HG02840 (cell line): ENCODE data around the gene QKI.
"Not testable (repeated sequence)": the region's sequence is repeated elsewhere in the genome, so short reads cannot be mapped to it uniquely, and the experiment has no call there.

Experiments used
- ATAC-seq: cut with Tn5 transposase; IDR thresholded peaks from one replicate; pipeline ENCODE4 v1.9.1; 2021; ENCODE audit warnings: mild to moderate bottlenecking, moderate library complexity, moderate number of reproducible peaks; ENCODE audit not compliant: unreplicated experiment, low FRiP score

Gene QKI

DNA sequence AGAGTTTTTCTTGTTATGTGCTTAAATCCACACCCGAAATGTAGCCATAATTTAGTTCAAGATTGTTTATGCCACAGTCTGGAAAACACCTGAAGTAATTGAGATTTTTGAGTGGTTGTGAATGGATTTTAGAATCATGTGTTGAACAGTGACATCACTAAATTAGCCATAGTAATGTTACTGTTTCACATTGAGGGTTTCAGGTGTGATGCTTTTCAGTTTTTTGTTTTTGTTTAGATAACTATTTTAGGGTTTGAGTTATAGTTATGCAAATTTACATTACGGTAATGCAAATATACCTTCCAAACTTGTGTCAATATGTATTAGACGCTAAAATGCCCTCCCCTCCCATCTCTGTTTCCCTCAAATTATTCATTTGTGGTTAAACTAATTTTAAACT lies 22.9 kb downstream of the QKI start:
- ATAC-seq = no peak

DNA sequence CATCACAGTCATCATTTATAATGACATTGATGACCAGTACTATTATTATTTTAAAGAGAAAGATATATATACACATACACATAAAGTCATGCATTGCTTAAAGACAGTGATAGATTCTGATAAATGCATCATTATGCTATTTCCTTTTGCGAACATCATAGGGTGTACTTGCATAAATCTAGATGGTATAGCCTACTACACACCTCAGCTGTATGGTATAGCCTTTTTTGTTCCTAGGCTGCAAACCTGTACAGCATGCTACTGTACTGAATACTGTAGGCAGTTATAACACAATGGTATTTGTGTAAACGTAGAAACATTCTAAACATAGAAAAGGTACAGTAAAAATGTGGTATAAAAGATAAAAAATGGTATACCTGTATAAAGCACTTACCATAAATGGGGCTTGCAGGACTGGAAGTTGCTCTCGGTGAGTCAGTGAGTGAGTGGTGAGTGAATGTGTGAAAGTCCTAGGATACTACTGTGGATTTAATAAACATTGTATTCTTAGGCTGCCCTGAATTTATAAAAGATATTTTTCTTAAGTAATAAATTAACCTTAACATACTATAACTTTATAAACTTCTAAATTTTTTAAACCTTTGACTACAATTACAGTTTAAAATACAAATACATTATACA lies 23.9 kb downstream of the QKI start:
- ATAC-seq = no peak

DNA sequence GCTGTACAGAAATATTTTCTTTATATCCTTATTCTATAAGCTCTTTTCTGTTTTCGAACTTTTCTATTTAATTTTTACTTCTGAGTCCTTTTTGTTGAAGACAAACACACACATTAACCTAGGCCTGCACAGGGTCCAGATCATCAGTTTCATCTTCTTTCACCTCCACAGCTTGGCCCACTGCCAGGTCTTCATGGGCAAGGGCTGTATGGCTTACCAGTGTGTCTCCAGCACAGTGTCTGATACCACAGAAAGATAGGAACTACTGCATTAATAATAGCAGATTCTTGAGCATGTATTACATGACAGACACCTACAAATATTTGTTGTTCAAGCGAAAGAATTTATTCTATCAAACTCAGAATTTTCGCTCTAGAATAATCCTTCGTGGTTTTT lies 24.4 kb downstream of the QKI start:
- ATAC-seq = no peak

DNA sequence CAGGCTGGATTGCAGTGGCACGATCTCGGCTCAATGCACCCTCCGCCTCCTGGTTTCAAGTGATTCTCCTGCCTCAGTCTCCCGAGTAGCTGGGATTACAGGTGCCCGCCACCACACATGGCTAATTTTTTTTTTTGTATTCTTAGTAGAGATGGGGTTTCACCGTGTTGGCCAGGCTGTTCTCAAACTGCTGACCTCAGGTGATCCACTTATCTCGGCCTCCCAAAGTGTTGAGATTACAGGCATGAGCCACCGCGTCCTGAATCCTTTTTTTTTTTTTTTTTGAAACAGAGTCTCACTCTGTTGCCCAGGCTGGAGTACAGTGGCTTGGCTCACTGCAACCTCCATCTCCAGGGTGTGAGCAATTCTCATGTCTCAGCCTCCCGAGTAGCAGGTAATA lies 24.9 kb downstream of the QKI start:
- ATAC-seq = not testable (repeated sequence)

DNA sequence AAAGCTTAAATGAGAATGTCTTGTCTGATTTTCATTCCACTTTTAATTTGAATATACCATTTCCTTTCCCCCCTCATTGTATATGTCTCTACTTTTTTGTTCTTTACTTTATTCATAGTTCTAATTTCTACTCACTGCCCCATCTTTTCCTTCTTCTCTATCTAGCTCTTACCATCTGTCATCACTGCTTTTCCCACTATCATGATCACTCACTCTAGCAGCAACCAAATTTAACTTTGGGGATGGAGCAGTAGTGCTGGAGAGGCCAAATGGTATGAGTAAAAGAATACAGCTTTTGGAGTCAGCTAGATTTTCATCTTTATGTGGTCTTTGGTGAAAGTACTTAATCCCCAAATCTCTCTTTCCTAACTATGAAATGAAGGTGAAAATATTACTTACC lies 25.5 kb downstream of the QKI start:
- ATAC-seq = no peak

DNA sequence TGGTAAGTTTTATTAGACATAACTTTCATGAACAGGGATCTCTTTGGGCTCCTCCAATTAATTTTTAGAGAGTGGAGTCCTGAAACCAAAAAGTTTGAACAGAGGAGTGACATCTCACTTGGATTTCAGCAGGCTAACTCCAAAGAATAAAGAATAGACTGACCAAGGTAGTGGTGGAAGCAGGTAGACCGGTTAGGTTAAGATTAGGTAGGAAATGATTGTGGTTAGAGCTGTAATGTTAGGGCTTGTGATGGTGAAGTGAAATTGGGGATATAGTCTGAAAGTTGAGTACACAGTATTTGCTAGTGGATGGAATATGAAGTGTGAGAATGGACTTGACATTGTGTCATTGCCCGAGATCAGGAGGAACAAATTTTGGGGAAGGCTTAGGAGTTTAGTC lies 27.8 kb downstream of the QKI start:
- ATAC-seq = no peak

DNA sequence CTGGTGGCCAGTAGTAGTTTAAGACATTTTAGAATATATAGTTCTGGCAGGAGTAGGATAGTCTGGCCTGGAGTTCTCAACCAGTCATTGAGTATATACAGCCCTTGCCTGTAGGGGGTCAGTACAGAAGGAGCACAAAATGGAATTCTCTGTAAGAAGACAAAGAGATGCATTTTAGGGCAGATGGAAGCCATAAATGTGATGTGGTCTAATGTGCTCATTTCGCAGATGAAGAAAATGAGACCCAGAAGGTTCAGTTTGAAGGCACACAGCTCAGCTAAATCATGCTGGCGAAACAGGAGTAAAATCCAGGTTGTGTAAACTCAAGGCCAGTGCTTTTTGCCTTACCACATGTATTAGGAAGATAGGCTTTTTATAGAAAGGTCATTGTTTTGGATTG lies 29.6 kb downstream of the QKI start:
- no peak for ATAC-seq

DNA sequence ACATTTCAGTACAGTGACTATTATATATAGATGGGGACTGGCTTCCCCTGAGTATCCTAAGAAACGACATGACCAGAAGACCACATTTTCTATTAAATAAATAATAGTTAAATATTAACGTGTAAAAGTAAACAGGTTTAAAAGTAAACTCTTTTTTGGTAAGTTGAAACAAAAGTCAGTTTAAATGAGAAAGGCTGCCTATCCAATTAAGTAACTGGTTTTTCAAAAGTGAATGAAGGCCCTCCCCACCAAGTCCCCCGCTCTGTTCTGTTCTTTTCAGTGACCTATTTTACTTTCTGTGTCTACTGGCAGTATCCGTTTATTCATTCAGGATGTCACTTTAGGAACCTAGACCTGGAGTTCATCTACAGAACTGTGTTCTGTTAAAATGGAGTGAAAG lies 32.0 kb downstream of the QKI start:
- ATAC-seq = no peak

DNA sequence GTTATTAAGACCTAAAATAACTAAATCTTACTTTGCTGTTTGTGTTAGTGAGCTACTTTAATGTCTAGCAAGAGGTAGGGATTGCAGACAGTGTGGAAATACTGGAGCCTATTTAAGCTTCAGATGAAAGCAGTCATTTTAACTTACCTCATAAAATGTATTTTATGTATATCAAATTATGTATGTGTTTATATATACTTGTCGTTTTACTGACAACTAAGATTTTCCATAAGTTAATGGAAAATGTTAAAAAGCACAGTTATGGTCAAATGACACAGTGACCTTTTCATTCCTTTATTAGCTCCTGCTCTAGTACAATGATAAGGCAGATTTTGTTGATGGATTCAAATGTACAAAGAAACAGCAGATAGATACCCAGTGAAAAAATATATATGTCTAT lies 34.6 kb downstream of the QKI start:
- ATAC-seq = no peak

DNA sequence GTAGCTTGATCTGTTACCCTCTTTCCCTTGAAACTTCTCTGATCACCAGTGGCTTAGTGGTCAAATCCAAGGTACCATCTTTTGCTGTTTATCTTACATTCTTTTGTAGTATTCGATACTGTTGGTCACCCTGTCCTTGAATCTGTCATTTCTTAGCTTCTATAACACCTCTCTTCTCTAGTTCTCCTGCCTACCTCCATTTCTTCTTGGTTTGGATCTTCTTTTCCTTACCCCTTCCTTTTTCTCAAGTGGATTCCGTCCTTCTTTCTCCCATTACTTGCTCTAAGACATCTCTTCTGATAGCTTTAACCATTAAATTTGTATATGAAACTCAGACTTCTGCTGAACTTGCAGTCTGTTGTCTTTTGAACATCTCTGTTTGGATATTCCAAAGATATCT lies 39.9 kb downstream of the QKI start:
- ATAC-seq = no peak

DNA sequence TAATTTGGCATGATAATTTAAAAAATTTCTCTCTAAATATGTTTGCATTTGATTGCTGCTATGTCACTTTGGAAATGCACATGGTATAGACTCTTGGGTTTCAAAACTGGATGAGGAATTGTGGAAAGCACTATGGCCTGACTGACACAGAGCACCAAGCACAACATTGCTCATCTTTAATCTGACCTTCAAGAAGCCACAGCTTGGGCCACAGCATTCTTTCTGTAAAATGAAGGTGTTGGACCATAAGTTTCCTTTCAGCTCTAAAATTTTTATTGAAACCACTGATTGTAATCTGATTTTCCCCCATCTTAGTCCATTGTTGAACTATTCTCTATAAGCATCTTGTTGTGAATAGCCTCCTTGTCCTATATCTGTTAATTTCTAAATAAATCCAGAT lies 41.0 kb downstream of the QKI start:
- no peak for ATAC-seq

DNA sequence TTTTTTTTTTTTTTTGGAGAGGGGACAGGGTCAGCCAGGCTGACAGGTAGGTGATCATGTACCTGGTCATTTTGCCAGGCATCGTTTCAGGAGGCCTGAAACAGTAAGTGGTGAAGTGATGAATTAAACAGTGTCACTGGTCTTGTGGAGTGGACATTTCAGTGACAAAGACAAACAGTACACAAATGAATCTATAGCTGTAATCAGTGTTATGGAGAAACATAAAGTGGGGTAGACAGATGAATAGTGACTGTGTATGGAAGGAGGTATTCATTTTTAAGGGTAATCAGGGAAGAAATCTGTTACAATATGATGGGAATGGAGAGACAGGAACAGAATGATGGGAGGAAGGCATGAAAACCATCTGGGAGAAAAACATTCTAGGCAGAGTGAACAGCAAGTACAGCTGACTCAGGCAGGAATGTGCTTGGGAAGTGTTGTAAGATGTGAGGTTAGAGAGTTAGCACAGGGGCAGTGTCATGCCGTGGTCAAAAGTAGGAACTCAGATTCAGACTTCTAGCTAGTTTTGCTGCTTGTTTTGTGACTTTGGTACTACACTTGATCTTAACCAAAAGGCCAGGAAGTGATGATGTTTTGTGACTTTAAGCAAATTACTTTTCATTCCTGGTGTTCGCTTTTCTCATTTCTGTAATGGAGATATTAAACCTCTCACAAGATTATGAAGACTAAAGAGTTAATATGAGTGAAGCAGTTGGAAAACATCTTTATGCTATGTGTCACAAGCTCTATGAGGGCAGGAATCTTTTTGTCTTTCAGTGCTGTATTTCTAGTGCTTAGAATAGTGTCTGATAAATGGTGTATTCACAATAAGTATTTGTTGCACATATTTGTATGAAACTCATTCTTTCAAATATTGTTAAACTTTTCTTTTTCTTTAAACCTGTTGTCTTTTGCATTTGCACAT lies 43.4 kb downstream of the QKI start:
- ATAC-seq = no peak

DNA sequence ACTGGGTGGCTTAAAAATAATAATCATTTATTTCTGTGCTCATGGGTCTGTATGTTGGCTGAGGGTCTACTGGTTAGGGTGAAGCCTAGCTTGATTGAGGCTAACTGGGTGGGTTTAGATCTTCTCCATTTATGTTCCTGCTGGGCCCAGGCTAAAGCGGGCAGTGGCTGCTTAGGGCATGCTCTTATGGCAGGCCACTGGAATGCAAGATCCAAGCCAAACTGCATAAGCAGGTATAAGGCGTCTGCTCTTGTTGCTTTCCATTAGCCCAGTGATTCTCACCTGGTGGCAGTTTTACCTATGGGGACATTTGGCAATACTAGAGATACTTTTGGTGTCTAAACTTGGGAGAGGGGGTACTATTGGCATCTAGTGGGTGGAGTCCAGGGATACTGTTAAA lies 44.5 kb downstream of the QKI start:
- no peak for ATAC-seq

DNA sequence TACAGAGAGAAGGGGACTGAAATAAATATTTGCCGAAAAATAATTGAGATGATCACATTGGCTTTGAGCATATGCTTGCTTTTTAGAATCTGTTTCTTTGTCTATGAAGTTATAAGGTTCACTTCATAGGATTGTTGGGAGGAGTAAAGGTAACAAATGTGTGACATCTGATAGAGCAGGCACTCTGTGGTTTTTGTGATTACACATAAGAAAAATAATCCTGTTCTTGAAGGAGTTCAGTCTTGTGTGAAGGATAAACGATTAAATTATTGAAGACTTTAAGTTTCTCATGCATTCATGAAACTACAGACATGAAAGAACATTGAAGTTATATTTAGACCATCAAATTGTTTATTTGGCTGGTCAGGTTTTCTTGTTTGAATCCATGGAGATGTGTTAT lies 45.0 kb downstream of the QKI start:
- ATAC-seq = no peak

DNA sequence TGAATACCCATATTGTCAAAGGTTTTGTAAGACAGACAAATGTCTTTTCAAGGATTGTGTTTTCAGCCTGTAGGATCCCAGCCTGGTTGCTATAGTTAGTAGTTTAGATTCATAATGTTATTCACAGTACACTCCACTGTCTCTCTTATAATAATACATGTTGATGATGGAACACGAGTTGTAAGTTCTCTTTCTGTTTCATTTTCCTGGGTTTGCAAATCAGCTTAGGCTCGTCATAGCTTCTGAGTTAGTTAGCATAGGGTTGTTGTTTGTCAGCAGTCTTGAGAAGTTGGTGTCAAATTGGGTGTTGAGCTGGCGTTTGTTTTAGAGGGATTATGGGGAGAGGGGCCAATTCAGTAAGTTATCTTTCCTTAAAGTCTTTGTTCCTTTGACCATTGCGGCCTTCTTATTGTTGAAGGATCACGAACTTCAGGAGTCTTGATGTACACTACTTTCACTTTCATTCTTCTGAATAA lies 45.8 kb downstream of the QKI start:
- ATAC-seq = peak; percentile 91

DNA sequence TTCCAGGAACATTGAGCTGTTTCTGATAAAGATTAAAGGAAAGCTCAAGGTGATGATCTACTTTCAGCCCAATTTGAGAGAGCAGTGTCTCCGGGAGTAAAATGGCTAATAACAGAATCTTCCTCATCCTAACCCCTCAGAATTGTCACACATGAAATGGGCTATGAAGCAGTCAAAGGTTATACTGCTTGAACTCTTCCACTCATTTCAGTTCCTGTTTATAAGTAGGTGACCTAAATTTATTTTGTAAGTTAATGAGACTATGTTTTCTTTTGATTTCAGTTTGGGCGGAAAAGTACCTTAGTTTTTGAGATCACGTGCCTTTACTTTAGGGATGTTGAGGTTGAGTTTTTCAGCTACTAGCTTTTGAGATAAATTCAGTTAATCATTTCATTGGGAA lies 47.2 kb downstream of the QKI start:
- ATAC-seq = no peak

DNA sequence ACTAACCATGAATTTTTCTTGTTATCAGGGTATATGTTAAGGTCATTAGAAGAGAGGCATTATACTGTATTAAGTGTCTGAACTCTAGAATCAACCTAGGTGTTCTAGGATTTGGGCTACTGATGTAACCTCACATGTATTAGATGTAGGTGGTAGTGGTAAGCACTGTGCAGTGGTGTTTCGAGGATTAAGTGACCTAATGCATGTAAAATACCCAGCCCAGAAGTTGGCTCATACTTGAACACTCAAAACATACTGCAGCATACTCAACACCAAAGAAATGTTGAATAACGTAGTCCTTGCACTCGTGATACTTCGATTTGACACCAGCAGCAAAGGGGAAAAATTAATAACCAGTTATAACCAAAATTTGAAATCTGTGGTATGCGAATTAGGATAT lies 48.7 kb downstream of the QKI start:
- ATAC-seq = no peak

DNA sequence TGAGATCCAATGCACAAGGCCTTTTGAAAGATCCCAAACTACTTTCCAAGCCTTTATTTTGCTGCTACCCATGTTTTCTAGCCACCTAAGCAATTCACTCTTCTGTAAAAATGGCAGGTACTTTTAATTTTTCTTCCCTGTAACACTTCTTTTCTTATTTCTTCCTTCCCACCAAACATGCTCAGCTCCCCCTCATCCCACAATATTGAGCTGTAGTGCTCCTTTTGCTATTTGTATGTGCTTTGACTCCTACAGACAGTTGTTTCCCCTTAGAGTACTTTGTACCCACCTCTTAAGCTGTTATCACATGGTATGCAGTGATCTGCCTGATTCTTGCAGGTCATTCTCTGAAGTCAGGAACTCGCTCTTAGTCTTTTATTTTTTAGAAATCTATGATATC lies 49.3 kb downstream of the QKI start:
- ATAC-seq = no peak

DNA sequence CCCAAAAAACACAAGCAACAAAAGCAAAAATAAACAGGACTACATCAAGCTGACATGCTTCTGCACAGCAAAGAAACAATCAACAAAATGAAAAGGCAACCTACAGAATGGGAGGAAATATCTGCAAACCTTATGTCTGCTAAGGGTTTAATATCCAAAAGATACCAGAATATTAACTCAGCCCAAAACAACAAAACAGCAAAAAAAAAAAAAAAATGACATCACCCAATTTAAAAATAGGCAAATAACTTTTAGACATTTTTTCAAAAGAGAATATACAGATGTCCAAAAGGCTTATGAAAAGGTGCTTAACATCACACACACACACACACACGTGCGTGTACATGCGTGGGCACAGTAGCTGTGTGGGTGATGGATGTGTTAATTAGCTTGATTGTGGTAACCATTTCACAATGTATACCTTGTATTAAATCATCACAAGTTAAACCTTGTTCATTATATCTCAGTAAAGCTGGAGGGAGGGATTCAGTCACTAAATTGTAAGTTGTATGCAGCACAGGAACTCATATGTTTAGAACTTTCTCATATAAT lies 52.4 kb downstream of the QKI start:
- no peak for ATAC-seq

DNA sequence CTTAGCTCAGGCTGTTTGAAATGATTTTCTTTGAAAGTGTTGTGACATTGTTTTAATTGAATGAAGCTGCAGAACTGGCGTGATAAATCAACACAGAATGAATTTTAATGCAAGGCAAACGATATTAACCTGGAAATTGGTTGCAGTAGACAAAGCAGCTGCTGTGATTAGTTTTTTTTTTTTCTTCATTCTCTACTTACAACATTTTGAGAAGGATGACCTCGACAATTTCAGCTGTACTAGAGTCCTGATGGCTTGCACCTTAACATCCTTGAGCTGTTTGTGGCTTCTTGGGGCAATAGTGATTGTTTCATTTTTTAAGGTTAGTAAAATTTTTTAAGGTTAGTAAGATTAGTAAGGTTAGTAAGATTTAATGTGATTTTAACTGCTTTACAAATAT lies 54.2 kb downstream of the QKI start:
- ATAC-seq = no peak

DNA sequence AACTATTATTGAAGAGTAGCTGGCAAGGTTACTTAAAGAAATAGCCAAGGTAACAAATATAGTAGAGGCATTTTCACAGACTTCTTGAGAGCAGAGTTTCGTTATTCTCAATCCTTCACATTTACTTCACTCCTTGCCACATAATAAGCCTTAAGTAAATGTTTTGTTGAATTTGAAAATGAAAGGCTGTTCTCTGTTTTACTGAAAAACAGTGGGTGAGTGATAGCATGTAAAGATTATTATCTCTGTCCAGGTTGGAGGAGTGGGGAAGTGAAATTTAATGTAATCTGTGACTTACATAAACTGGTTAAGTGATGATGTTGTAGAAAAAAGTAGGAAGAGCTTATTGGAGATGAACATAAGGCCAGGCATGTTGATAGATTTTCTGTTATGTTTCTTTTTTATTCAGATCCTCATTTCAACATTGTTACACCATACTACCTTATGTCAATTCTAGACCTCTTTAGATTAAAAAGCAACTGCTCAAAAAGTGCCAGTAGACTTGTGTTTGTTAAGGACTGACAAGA lies 55.0 kb downstream of the QKI start:
- no peak for ATAC-seq
